HG03354 (cell line): ENCODE results near the gene P2RY2.
"Not testable (repeated sequence)": the region's sequence is repeated elsewhere in the genome, so short reads cannot be mapped to it uniquely, and the experiment has no call there.

ENCODE experiments used
- ATAC-seq: cut with Tn5 transposase; IDR thresholded peaks from one replicate; pipeline ENCODE4 v1.9.1; 2021; ENCODE audit warnings: mild to moderate bottlenecking; ENCODE audit not compliant: unreplicated experiment, poor library complexity, severe bottlenecking

Gene P2RY2

GRCh38 chr11:73259406-73260126 is 41.5 kb downstream of the P2RY2 start:
- ATAC-seq, result no peak

- ATAC-seq, result no peak
These were observed 42.0 kb downstream of the P2RY2 start for GRCh38 chr11:73260127-73260457.

GRCh38 chr11:73262851-73263495 is 44.9 kb downstream of the P2RY2 start:
- no peak for ATAC-seq

- ATAC-seq, result no peak
These were observed 45.6 kb downstream of the P2RY2 start for GRCh38 chr11:73263640-73264039.

- ATAC-seq, result no peak
These were observed 47.3 kb downstream of the P2RY2 start for GRCh38 chr11:73265278-73265810.

- ATAC-seq, result no peak
These were observed 48.0 kb downstream of the P2RY2 start for GRCh38 chr11:73265853-73266645.

GRCh38 chr11:73266646-73267020 is 48.6 kb downstream of the P2RY2 start:
- no peak for ATAC-seq

GRCh38 chr11:73267122-73267846 is 49.2 kb downstream of the P2RY2 start:
- no peak for ATAC-seq

- no peak for ATAC-seq
These were observed 49.9 kb downstream of the P2RY2 start for GRCh38 chr11:73267906-73268540.

GRCh38 chr11:73268671-73269271 is 50.7 kb downstream of the P2RY2 start:
- ATAC-seq, result no peak

- no peak for ATAC-seq
These were observed 51.5 kb downstream of the P2RY2 start for GRCh38 chr11:73269459-73270015.

- no peak for ATAC-seq
These were observed 52.2 kb downstream of the P2RY2 start for GRCh38 chr11:73270016-73270854.

- ATAC-seq, result no peak
These were observed 52.9 kb downstream of the P2RY2 start for GRCh38 chr11:73270855-73271477.

- ATAC-seq, result not testable (repeated sequence)
These were observed 53.4 kb downstream of the P2RY2 start for GRCh38 chr11:73271478-73271865.

- ATAC-seq, result no peak
These were observed 54.0 kb downstream of the P2RY2 start, which contains the start of gene P2RY6 for GRCh38 chr11:73271936-73272679. Gene P2RY6 (plus strand): TSS chr11:73272338. CDS start chr11:73296519, 24,181 bp downstream.

GRCh38 chr11:73272680-73273038 is 54.6 kb downstream of the P2RY2 start:
- no peak for ATAC-seq
